Measurements from ENCODE around the gene MAPRE2. TPM values are rescaled to one million over a fixed set of nuclear protein-coding genes. Genes with fewer than 3 reads are reported as not detected.

MAPRE2 gene
- total and polyA plus RNA-seq, 2 donors (not counting 1 experiment from before 2014, with no cell fraction given) = 18.5 to 88.1 TPM

- Histone ChIP-seq H4K20me1 (ENCODE audit: control insufficient read depth, extremely low read depth, insufficient read depth, low read length) (no peaks in the 10 kb centered on the region), H3K9ac (ENCODE audit: insufficient read depth, low read length) (no peak overlapping the region), H3K27me3 (ENCODE audit: control insufficient read depth, insufficient read depth, low read length) (no peaks in the 10 kb centered on the region), H3K79me2 (ENCODE audit: control insufficient read depth, insufficient read depth, low read length) (peaks cover 41% of the 10 kb centered on the region), H3K9me3 (ENCODE audit: control insufficient read depth, insufficient read depth, low read depth, low read length) (no peaks in the 10 kb centered on the region), H2AFZ (ENCODE audit: low read length) (no peak overlapping the region), H3K27ac (ENCODE audit: insufficient read depth, low read length) (no peak overlapping the region), H3K4me1 (ENCODE audit: control insufficient read depth, extremely low read depth, insufficient read depth, low read length) (peaks cover 27% of the 10 kb centered on the region), H3K4me2 (ENCODE audit: extremely low read depth, insufficient read depth, low read length) (no peak overlapping the region), H3K36me3 (ENCODE audit: control insufficient read depth, insufficient read depth, low read length) (no peaks in the 10 kb centered on the region), H3K4me3 (replicated peaks in 1 of 4; ENCODE audit: control extremely low read depth in 1 of 4, insufficient read depth in 1 of 4, low read depth in 3 of 4, low read length in 4 of 4) (no peak overlapping the region)
- no peak for TF ChIP-seq CTCF (conservative IDR thresholded peaks at IDR 0.05 in 1 of 2, IDR thresholded peaks at IDR 0.05 in 1 of 2; ENCODE audit: low read depth in 1 of 2, low read length in 2 of 2)
- no peak for TF ChIP-seq EZH2 (IDR thresholded peaks at IDR 0.05; ENCODE audit: low read length, missing control alignments)
- DNase-seq (ENCODE audit: low read depth in 2 of 2) = no peak
These were observed 6.6 kb downstream of the MAPRE2 start for GRCh38 chr18:35047697-35048292.

DNA sequence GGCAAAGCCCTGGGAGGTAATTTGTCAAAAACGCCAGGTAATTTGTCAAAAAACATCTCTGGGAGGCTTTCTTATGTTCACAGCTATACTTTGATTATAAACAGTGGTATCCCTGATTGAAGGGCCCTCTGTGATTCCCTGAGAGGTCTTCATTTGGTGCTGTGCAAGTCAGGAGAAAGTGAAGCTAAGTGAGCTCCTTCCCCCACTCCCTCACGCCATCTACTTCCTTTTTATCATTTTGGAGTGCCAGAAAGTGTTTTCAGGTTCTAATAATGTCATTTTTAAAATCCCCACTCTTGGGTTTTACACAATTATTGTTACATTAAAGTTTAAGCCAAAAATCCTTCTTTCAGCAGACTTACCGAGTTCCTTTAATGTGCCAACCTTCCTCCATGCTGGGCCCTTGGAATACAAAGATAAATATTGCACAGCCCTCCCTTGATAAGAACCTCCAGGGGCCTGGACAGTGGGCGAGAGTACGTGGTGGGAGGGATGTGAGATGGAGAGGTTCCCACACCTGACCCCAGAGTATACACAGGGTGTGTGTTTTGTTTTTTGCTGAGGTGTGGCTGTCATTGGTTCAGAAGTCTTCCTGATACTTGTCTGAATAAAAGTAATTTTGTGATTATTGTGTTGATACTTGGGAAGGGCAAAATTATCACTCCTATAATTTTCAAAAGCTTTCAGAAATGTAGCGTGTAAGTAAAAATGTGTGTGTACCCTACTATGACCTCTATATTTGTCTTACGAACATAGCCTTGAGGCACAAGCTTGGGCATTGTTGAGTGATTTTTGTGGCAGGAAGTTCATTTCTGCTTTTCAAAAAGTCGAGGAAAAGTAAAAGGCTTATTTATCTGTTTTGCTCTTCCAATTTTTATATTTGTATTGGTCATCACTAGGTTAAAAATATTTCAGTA, 8.2 kb downstream of the MAPRE2 start:
- peak overlapping the region; percentile 85 for H3K4me2 ChIP-seq (ENCODE audit: extremely low read depth, insufficient read depth, low read length)

More for the DNA sequence above, 8.2 kb downstream of the MAPRE2 start:
- Histone ChIP-seq H3K36me3 (ENCODE audit: control insufficient read depth, insufficient read depth, low read length) (no peaks in the 10 kb centered on the region), H3K27ac (ENCODE audit: insufficient read depth, low read length) (peak overlapping the region; percentile 41), H3K79me2 (ENCODE audit: control insufficient read depth, insufficient read depth, low read length) (peaks cover 33% of the 10 kb centered on the region), H3K9me3 (ENCODE audit: control insufficient read depth, insufficient read depth, low read depth, low read length) (no peaks in the 10 kb centered on the region), H4K20me1 (ENCODE audit: control insufficient read depth, extremely low read depth, insufficient read depth, low read length) (no peaks in the 10 kb centered on the region), H3K4me3 (replicated peaks in 1 of 4; ENCODE audit: control extremely low read depth in 1 of 4, insufficient read depth in 1 of 4, low read depth in 3 of 4, low read length in 4 of 4) (no peak overlapping the region), H3K27me3 (ENCODE audit: control insufficient read depth, insufficient read depth, low read length) (no peaks in the 10 kb centered on the region), H3K9ac (ENCODE audit: insufficient read depth, low read length) (no peak overlapping the region), H2AFZ (ENCODE audit: low read length) (no peak overlapping the region), H3K4me1 (ENCODE audit: control insufficient read depth, extremely low read depth, insufficient read depth, low read length) (peaks cover 25% of the 10 kb centered on the region)
- TF ChIP-seq EZH2 (IDR thresholded peaks at IDR 0.05; ENCODE audit: low read length, missing control alignments) (no peak), CTCF (conservative IDR thresholded peaks at IDR 0.05 in 1 of 2, IDR thresholded peaks at IDR 0.05 in 1 of 2; ENCODE audit: low read depth in 1 of 2, low read length in 2 of 2) (no peak)
- no peak for DNase-seq (ENCODE audit: low read depth in 2 of 2)
